RCC 7860 (cell line): ENCODE results near the gene STARD8.
"Not testable (repeated sequence)": the region's sequence is repeated elsewhere in the genome, so short reads cannot be mapped to it uniquely, and the experiment has no call there.

Experiments
- DNase-seq: peaks from one replicate; pipeline ENCODE4 v3.0.0-alpha.2; 2015; ENCODE audit warnings: low spot score
- FAIRE-seq: peaks from 2 replicates; lab custom pipeline; 2012; peaks lifted over from hg19 to GRCh38; lab: Jason Lieb, UNC

The STARD8 gene, protein sequence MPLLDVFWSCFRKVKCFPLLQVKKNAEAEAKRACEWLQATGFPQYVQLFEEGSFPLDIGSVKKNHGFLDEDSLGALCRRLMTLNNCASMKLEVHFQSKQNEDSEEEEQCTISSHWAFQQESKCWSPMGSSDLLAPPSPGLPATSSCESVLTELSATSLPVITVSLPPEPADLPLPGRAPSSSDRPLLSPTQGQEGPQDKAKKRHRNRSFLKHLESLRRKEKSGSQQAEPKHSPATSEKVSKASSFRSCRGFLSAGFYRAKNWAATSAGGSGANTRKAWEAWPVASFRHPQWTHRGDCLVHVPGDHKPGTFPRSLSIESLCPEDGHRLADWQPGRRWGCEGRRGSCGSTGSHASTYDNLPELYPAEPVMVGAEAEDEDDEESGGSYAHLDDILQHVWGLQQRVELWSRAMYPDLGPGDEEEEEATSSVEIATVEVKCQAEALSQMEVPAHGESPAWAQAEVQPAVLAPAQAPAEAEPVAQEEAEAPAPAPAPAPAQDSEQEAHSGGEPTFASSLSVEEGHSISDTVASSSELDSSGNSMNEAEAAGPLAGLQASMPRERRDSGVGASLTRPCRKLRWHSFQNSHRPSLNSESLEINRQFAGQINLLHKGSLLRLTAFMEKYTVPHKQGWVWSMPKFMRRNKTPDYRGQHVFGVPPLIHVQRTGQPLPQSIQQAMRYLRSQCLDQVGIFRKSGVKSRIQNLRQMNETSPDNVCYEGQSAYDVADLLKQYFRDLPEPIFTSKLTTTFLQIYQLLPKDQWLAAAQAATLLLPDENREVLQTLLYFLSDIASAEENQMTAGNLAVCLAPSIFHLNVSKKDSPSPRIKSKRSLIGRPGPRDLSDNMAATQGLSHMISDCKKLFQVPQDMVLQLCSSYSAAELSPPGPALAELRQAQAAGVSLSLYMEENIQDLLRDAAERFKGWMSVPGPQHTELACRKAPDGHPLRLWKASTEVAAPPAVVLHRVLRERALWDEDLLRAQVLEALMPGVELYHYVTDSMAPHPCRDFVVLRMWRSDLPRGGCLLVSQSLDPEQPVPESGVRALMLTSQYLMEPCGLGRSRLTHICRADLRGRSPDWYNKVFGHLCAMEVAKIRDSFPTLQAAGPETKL

DNA sequence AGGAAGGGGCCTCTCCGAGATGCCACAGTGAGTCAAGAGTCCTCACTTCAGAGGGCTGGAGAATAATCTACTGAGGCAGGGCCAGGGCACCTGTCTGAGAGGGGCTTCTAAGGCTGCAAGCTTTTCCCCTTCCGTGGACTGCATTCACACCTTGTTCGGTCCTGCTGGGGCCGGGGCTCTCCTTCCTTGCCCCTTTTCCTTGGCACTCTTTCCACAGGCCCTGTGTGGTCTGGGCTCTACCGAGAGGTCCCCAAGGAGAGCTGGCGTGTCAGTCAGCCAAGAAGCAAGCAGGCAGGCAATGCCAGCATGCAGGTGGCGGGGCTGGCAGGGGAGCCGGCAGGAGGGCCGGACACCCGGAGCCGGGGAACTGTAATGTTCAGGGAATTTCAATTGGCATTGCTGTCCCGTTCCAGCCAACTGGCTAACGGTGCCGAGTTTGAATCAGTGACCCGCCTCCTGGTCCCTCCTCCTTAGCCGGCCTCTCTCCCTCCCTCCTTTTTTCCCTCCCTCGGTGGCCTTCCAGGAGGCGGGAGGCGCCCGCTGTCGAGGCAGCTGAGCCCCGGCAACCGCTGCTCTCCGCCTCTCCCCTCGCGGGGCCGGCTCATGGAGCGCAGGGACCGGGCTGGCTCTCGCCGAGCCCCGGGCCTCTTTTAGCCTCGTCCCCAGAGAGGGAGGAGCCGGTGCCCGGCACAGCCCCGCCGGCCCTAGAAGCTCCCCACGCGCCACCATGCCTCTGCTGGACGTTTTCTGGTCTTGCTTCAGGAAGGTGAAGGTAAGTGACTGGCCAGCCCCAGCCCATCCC, at the start of gene STARD8:
Gene STARD8, plus strand, starts transcription at position 511 of the 802 bp plus-strand sequence. Its CDS starts 217 bp downstream, at position 728.
- FAIRE-seq = peak; percentile 76
- DNase-seq = peak; percentile 66

DNA sequence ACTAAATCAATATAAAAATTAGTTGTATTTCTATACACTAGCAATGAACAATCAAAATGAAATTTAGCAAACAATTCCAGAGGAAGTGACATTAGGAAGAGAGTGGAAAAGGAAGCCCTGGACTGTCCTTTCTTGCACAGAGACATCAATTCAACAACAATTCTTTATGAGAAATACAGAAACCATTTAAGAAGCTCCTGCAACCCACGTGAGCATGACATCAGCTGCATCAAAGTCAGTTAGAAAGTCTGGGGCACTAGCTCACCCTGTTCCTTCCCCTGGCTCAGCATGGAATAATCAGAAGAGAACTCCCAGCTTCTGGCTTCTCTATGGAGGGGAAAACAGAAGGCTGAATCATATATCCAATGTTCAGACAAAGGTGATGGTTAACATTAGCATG, 48.6 kb upstream of the STARD8 start:
- DNase-seq = no peak
- FAIRE-seq = no peak

- DNase-seq (no peak), FAIRE-seq (no peak)
Observed at GRCh38 chrX:68599256-68600152, 48.0 kb upstream of the STARD8 start.

DNA sequence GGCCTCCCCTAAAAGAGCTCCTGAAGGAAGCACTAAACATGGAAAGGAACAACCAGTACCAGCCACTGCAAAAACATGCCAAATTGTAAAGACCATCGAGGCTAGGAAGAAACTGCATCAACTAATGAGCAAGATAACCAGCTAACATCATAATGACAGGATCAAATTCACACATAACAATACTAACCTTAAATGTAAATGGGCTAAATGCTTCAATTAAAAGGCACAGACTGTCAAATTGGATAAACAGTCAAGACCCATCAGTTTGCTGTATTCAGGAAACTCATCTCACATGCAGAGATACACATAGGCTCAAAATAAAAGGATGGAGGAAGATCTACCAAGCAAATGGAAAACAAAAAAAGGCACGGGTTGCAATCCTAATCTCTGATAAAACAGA, 43.2 kb upstream of the STARD8 start:
- DNase-seq, FAIRE-seq: not testable (repeated sequence)

DNA sequence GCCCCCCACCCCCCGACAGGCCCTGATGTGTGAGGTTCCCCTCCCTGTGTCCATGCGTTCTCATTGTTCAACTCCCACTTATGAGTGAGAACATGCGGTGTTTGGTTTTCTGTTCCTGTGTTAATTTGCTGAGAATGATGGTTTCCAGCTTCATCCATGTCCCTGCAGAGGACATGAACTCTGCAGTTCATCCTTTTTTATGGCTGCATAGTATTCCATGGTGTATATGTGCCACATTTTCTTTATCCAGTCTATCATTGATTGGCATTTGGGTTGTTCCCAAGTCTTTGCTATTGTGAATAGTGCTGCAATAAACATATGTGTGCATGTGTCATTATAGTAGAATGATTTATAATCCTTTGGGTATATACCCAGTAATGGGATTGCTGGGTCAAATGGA, 32.7 kb upstream of the STARD8 start:
- DNase-seq, FAIRE-seq: not testable (repeated sequence)

- no peak for FAIRE-seq
- DNase-seq = no peak
Observed at GRCh38 chrX:68627986-68628385, 19.5 kb upstream of the STARD8 start.

GRCh38 chrX:68629936-68630335, 17.5 kb upstream of the STARD8 start:
- not testable (repeated sequence) for FAIRE-seq, DNase-seq

GRCh38 chrX:68631336-68631735, 16.1 kb upstream of the STARD8 start:
- DNase-seq = no peak
- FAIRE-seq = no peak

- no peak for FAIRE-seq
- DNase-seq = no peak
Observed at GRCh38 chrX:68632491-68632890, 15.0 kb upstream of the STARD8 start.

DNA sequence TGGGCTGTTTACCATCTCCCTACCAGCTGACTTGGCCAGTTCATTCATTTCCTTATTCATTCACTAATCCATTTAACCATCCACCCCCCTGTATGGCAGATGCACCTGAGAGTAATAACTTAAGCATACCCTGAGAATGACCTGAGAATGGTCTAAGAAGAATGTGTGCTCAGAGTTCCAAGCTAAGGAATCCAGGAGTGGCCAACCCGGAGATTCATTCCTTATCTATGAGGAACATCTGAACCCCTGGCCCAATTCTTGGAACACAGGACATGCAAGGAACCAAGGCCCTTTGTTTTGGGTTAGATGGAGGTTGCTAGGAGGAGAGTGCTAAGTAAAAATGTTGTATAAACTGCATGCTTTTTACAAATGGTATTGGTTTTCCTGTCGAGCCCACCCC, 13.5 kb upstream of the STARD8 start:
- no peak for FAIRE-seq
- no peak for DNase-seq

DNA sequence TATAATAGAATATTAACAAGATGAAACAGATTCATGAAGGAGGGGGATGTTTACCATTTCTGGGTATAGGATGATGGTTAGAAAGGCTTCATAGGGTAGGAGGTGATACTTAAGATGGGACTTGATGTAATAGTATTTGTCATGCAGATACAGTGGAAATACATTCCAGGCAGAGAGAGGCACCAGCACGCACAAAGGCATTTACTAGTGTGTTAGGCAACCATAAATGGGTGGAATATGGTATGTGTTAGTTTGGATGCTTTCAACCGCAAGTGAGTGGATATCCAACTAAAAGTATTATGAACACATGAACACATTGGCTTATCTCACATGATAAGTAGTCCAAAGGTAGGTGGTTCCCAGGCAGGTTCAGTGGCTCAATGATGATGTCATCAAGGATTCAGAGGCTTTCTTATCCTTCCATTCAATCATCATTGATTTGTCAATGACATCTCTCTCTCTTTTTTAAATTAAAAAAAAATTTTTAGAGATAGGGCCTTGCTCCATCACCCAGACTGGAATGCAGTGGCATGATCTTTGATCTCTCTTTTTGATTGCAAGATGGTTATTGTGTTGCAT, 12.7 kb upstream of the STARD8 start:
- DNase-seq (no peak), FAIRE-seq (no peak)

GRCh38 chrX:68640661-68641060, 6.8 kb upstream of the STARD8 start:
- DNase-seq = no peak

GRCh38 chrX:68644861-68645260, 2.6 kb upstream of the STARD8 start:
- DNase-seq (no peak), FAIRE-seq (no peak)

More at GRCh38 chrX:68640661-68641060, 6.8 kb upstream of the STARD8 start:
- no peak for FAIRE-seq

GRCh38 chrX:68646421-68646820, 1.0 kb upstream of the STARD8 start:
- DNase-seq (no peak), FAIRE-seq (no peak)

DNA sequence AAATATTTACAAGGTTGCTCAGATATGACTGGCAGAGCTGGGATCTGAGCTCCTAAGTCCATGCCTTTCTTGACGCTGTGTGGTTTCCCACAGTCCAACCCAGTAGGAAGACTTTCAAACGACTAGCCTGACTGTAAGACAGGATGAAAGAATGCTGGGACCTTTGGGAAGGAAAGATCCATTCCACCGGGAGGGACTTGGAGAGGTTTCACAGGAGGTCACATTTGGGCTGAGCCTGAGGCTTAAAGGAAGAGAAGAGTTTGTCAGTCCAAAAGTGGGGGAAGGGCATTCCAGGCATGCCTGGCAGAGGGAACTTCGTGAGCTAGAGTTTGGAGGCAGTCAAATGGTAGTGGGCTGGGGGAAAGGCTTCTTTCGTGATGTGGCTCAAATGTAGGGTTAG, 1.5 kb downstream of the STARD8 start:
- DNase-seq (peak; percentile 10), FAIRE-seq (peak; percentile 23)

GRCh38 chrX:68650491-68650890, 3.0 kb downstream of the STARD8 start:
- peak; percentile 32 for DNase-seq
- peak; percentile 79 for FAIRE-seq

- DNase-seq (no peak), FAIRE-seq (no peak)
Observed at GRCh38 chrX:68651110-68651509, 3.6 kb downstream of the STARD8 start.

DNA sequence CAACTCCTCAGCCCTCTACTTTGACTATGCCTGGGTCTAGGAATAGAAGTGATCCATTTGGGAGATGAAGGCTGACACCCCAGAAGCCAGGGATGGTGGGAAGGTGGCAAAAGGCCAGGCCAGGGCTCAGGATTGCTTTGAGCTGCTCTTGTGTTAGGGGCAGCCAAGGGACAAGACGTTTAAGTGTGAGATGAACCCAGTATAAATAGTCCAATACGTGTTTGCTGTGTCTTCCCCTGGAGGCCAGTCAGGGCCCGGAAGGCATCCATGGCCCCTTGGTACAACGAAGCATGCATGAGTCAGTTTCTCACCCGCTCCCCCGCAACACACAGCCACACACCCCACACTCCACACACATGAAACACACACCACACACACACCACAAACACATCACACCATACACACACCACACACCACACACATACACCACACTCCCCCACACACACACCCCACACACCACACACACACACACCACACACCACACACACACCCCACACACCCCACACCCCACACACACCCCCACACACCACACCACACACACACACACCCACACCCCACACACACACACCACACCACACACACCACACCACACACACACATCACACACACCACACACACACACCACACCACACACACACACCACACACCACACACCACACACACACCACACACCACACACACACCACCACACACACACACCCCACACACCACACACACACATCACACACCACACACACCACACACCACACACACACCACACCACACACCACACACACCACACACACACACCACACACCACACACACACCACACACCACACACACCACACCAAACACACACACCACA, 5.1 kb downstream of the STARD8 start:
- no peak for DNase-seq
- no peak for FAIRE-seq
